HCT116 (cell line): ENCODE data around the gene SLC66A3. TPM values are rescaled to one million over a fixed set of nuclear protein-coding genes. Genes with fewer than 3 reads are reported as not detected.

Experiments
- ATAC-seq: fragments of 200-7000 bp; cut with Tn5 transposase; 2 replicates; pipeline ENCODE4 v1.9.1; 2020; ENCODE audit warnings: mild to moderate bottlenecking, moderate library complexity
- BruUV-seq: library from RNA; stranded (reverse); fragments of 400-500 nt; replicated peaks from 2 replicates; lab custom pipeline; 2021; lab: Mats Ljungman, UMichigan
- CTCF ChIA-PET: fragments of 300-600 bp; sonication (Branson Sonifier 250); formaldehyde crosslinking; loops from one replicate; lab custom pipeline; 2021; ENCODE audit warnings: antibody characterized with exemption; lab: Charles Lee
- POLR2A ChIA-PET: fragments of 300-600, 350-600 bp; sonication (Branson Sonifier 250); formaldehyde crosslinking; loops from one replicate; lab custom pipeline; 2021; ENCODE audit warnings: antibody characterized with exemption; lab: Charles Lee
- RAD21 ChIA-PET, 2 experiments: fragments of 300-600 bp; sonication (Branson Sonifier 250); formaldehyde crosslinking; loops; one replicate each; lab custom pipeline; 2023; ENCODE audit warnings: low total read pairs in 2 of 2; ENCODE audit not compliant: uncharacterized antibody in 2 of 2, unreplicated experiment in 2 of 2, low non-redundant PET in 1 of 2; lab: Charles Lee
- DNase-seq: peaks from one replicate; pipeline ENCODE4 v3.0.0-alpha.2; 2010; ENCODE audit warnings: low read depth, low spot score
- H2AFZ ChIP-seq: fragments of 200-600 bp; shearing (Covaris generic), sonication (generic); 2 replicates; pipeline ENCODE4 v1.6.1; 2017; ENCODE audit warnings: low read depth, mixed run types, mixed read lengths, antibody characterized with exemption, low read length; ENCODE audit not compliant: poor library complexity, severe bottlenecking
- H3K27ac ChIP-seq: 2 replicates; pipeline ENCODE4 v1.5.1; 2012; ENCODE audit warnings: low read depth, low read length
- H3K27me3 ChIP-seq: fragments of 200-600 bp; sonication (generic); 2 replicates; pipeline ENCODE4 v1.6.1; 2016; ENCODE audit warnings: mixed run types, low read length, mixed read lengths; ENCODE audit not compliant: insufficient read depth
- H3K36me3 ChIP-seq, 2 experiments: fragments of 200-500 bp in 1 of 2; fragments of 200-600 bp in 1 of 2; sonication (Bioruptor generic) in 1 of 2; sonication (generic) in 1 of 2; 2 replicates each; pipeline versions ENCODE4 v1.5.1 to v1.6.1; 2014 to 2016; ENCODE audit warnings: low read length in 2 of 2, inconsistent platforms in 1 of 2, mixed read lengths in 1 of 2, mixed run types in 1 of 2; ENCODE audit not compliant: insufficient read depth in 2 of 2, control insufficient read depth in 1 of 2
- H3K4me1 ChIP-seq, 2 experiments: fragments of 200-600 bp in 1 of 2; sonication (generic) in 1 of 2; 2 replicates each; pipeline versions ENCODE4 v1.5.1 to v1.6.1; 2012 to 2017; ENCODE audit warnings: low read length in 2 of 2, inconsistent platforms in 1 of 2, mild to moderate bottlenecking in 1 of 2, mixed read lengths in 1 of 2, mixed run types in 1 of 2, moderate library complexity in 1 of 2; ENCODE audit not compliant: insufficient read depth in 2 of 2, control insufficient read depth in 1 of 2
- H3K4me2 ChIP-seq: fragments of 200-600 bp; sonication (generic); 2 replicates; pipeline ENCODE4 v1.6.1; 2017; ENCODE audit warnings: mixed run types, low read length, mixed read lengths
- H3K4me3 ChIP-seq, 2 experiments: fragments of 200-600 bp in 1 of 2; sonication (generic) in 1 of 2; replicated peaks in 1 of 2; 2 replicates each; pipeline ENCODE4 v1.5.1; 2011 to 2016; ENCODE audit warnings: low read length in 2 of 2, control low read depth in 1 of 2, low read depth in 1 of 2, mild to moderate bottlenecking in 1 of 2, mixed read lengths in 1 of 2, mixed run types in 1 of 2
- H3K79me2 ChIP-seq: fragments of 200-600 bp; sonication (generic); 2 replicates; pipeline ENCODE4 v1.6.1; 2017; ENCODE audit warnings: mild to moderate bottlenecking, mixed run types, low read length, moderate library complexity, mixed read lengths; ENCODE audit not compliant: insufficient read depth
- H3K9ac ChIP-seq: fragments of 200-600 bp; sonication (generic); 2 replicates; pipeline ENCODE4 v1.6.1; 2016; ENCODE audit warnings: low read length, mixed read lengths
- H3K9me2 ChIP-seq: fragments of 200-600 bp; sonication (generic), shearing (Covaris generic); 2 replicates; pipeline ENCODE4 v1.6.1; 2017; ENCODE audit warnings: mixed run types, mild to moderate bottlenecking, moderate library complexity; ENCODE audit not compliant: insufficient read depth
- H3K9me3 ChIP-seq, 2 experiments: fragments of 200-500 bp in 1 of 2; fragments of 200-600 bp in 1 of 2; sonication (Bioruptor generic) in 1 of 2; sonication (generic) in 1 of 2; 2 replicates each; pipeline ENCODE4 v1.6.1; 2014 to 2017; ENCODE audit warnings: low read length in 2 of 2, mixed read lengths in 2 of 2, inconsistent platforms in 1 of 2, low read depth in 1 of 2, mild to moderate bottlenecking in 1 of 2, mixed run types in 1 of 2, moderate library complexity in 1 of 2; ENCODE audit not compliant: control insufficient read depth in 1 of 2, insufficient read depth in 1 of 2
- H4K20me1 ChIP-seq: fragments of 200-600 bp; sonication (generic), shearing (Covaris generic); 2 replicates; pipeline ENCODE4 v1.6.1; 2017; ENCODE audit warnings: mixed run types, mild to moderate bottlenecking, moderate library complexity; ENCODE audit not compliant: insufficient read depth
- ATF3 ChIP-seq: IDR thresholded peaks from 2 replicates; pipeline ENCODE4 v1.6.1; 2012
- ELF1 ChIP-seq: IDR thresholded peaks from 2 replicates; pipeline ENCODE4 v1.6.1; 2012; ENCODE audit warnings: low read depth, borderline replicate concordance
- FOSL1 ChIP-seq: IDR thresholded peaks from 2 replicates; pipeline ENCODE4 v1.6.1; 2012; ENCODE audit warnings: low read depth
- POLR2A ChIP-seq: IDR thresholded peaks from 2 replicates; pipeline ENCODE4 v1.7.0; 2011; ENCODE audit warnings: borderline replicate concordance; ENCODE audit not compliant: insufficient read depth, insufficient read length; ENCODE audit errors: extremely low read depth
- POLR2AphosphoS5 ChIP-seq: IDR thresholded peaks from 2 replicates; pipeline ENCODE4 v1.6.1; 2011; ENCODE audit warnings: mild to moderate bottlenecking, low read depth, low read length, moderate library complexity
- SRF ChIP-seq: IDR thresholded peaks from 2 replicates; pipeline ENCODE4 v1.6.1; 2012; ENCODE audit warnings: low read depth
- TCF7L2 ChIP-seq: IDR thresholded peaks from 2 replicates; pipeline ENCODE4 v1.7.0; 2011; ENCODE audit warnings: borderline replicate concordance, inconsistent platforms; ENCODE audit not compliant: insufficient read depth, insufficient read length; ENCODE audit errors: extremely low read depth
- ZBTB33 ChIP-seq: IDR thresholded peaks from 2 replicates; pipeline ENCODE4 v1.6.1; 2011; ENCODE audit warnings: mild to moderate bottlenecking, low read length, moderate library complexity; ENCODE audit not compliant: insufficient replicate concordance; ENCODE audit errors: extremely low read depth
- ZFX ChIP-seq: fragments of 450-650 bp; IDR thresholded peaks from 2 replicates; pipeline ENCODE4 v1.6.1; 2017
- ZNF274 ChIP-seq: fragments of 200-500 bp; sonication (Bioruptor generic); IDR thresholded peaks from 2 replicates; pipeline ENCODE4 v1.6.1; 2014; ENCODE audit warnings: mild to moderate bottlenecking, low read depth, low read length, inconsistent platforms
- intact Hi-C: fragments of 100-400 bp; cut with micrococcal nuclease; formaldehyde crosslinking; loops from 2 replicates; pipeline ENCODE4 v1.10.0; 2022
- total RNA-seq: library from RNA; stranded (reverse); gene quantifications from one replicate; pipeline ENCODE4 v1.2.1, GENCODE V29; 2021; ENCODE audit not compliant: unreplicated experiment
- TF ChIP-seq, protein P1 (sequence below): IDR thresholded peaks from 2 replicates; pipeline ENCODE4 v1.6.1; 2012; ENCODE audit warnings: low read depth
- TF ChIP-seq, protein P2 (sequence below): IDR thresholded peaks from 2 replicates; pipeline ENCODE4 v1.6.1; 2012

SLC66A3 gene
- total RNA-seq, 1 experiment from 2014 or later, result 15.9 TPM

DNA sequence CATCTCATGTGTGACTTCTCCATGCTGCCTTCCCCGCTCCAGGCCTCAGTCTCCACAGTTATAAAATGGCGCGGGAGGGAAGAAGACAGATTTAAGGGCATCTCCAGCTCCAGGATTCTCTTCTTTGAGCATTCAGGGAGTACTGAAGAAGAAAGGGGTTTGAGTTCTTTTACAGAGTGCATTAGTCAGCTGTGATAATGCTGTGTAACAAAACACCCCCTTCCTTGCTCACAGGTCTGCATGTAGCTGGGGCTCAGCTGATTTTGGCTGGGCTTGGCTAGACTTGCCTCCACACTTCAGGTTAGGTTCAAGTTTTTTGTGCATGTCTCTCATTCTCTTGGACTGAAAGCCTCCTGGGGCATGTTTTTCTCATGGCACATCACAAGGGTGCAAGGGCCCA lies 8.0 kb upstream of the SLC66A3 start:
- TF ChIP-seq POLR2A, result no peak
- TF ChIP-seq, protein P1, sequence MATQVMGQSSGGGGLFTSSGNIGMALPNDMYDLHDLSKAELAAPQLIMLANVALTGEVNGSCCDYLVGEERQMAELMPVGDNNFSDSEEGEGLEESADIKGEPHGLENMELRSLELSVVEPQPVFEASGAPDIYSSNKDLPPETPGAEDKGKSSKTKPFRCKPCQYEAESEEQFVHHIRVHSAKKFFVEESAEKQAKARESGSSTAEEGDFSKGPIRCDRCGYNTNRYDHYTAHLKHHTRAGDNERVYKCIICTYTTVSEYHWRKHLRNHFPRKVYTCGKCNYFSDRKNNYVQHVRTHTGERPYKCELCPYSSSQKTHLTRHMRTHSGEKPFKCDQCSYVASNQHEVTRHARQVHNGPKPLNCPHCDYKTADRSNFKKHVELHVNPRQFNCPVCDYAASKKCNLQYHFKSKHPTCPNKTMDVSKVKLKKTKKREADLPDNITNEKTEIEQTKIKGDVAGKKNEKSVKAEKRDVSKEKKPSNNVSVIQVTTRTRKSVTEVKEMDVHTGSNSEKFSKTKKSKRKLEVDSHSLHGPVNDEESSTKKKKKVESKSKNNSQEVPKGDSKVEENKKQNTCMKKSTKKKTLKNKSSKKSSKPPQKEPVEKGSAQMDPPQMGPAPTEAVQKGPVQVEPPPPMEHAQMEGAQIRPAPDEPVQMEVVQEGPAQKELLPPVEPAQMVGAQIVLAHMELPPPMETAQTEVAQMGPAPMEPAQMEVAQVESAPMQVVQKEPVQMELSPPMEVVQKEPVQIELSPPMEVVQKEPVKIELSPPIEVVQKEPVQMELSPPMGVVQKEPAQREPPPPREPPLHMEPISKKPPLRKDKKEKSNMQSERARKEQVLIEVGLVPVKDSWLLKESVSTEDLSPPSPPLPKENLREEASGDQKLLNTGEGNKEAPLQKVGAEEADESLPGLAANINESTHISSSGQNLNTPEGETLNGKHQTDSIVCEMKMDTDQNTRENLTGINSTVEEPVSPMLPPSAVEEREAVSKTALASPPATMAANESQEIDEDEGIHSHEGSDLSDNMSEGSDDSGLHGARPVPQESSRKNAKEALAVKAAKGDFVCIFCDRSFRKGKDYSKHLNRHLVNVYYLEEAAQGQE, result no peak
- TF ChIP-seq POLR2AphosphoS5, result no peak
- no peaks in the 10 kb centered on the region for H3K36me3 ChIP-seq
- no peaks in the 10 kb centered on the region for H3K79me2 ChIP-seq
- ChIA-PET CTCF (no interaction called here), POLR2A (no interaction called here), RAD21 (no interaction called here)
- intact Hi-C loops, result no loop called here
- no TSS peak for BruUV-seq
- H3K9me2 ChIP-seq, result no peaks in the 10 kb centered on the region
- H3K27me3 ChIP-seq, result no peaks in the 10 kb centered on the region
- H4K20me1 ChIP-seq, result no peaks in the 10 kb centered on the region
- ATAC-seq (no peak), DNase-seq (no peak)
- H3K9ac ChIP-seq, result no peak overlapping the region
- no peak overlapping the region for H2AFZ ChIP-seq
- no peaks in the 10 kb centered on the region for H3K4me1 ChIP-seq
- no peak overlapping the region for H3K4me3 ChIP-seq
- no peak overlapping the region for H3K4me2 ChIP-seq
- no peak overlapping the region for H3K27ac ChIP-seq
- no peaks in the 10 kb centered on the region for H3K9me3 ChIP-seq

DNA sequence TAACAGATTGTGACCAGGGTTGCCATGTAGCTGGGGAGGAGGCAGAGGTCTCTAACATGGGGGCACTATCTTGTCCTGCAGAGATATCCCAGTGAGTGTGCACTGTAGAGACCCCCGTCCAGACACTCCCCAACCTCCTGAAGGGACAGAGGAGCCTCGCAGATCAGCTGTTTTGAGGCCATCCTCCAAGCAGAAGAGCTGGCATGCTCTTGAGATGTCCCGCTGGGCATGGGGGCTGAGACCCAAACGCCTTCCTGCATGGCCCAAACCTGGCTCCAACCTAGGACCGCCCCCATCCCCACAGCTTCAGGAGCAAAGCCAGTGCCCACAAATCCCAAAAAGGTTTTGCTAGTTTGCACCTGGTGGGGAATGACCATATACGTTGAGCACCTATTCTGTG lies 2.7 kb upstream of the SLC66A3 start:
- BruUV-seq, result no TSS peak
- no peak overlapping the region for H3K4me3 ChIP-seq
- intact Hi-C loops, result no loop called here
- H3K36me3 ChIP-seq, result no peaks in the 10 kb centered on the region
- no peak overlapping the region for H3K27ac ChIP-seq
- ChIA-PET RAD21 (no interaction called here), POLR2A (no interaction called here), CTCF (no interaction called here)
- no peak for TF ChIP-seq FOSL1
- TF ChIP-seq SRF, result no peak
- no peak for TF ChIP-seq ATF3
- TF ChIP-seq, protein P2, sequence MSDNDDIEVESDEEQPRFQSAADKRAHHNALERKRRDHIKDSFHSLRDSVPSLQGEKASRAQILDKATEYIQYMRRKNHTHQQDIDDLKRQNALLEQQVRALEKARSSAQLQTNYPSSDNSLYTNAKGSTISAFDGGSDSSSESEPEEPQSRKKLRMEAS, result no peak
- no peak for TF ChIP-seq ZFX
- TF ChIP-seq ZNF274, result no peak
- TF ChIP-seq ZBTB33, result no peak
- no peak for TF ChIP-seq ELF1
- no peak for TF ChIP-seq TCF7L2
- H3K9me3 ChIP-seq, result no peaks in the 10 kb centered on the region
- H3K9me2 ChIP-seq, result no peaks in the 10 kb centered on the region
- H3K27me3 ChIP-seq, result no peaks in the 10 kb centered on the region
- H4K20me1 ChIP-seq, result no peaks in the 10 kb centered on the region
- no peak overlapping the region for H2AFZ ChIP-seq
- no peak overlapping the region for H3K4me2 ChIP-seq
- no peak for DNase-seq
- H3K9ac ChIP-seq, result no peak overlapping the region
- no peaks in the 10 kb centered on the region for H3K79me2 ChIP-seq
- H3K4me1 ChIP-seq, result peaks cover 7 to 18% of the 10 kb centered on the region in 2 experiments; a peak in 3 of 4 replicates
- ATAC-seq, result no peak
